Esophagus muscularis mucosa (tissue), 4 donors: ENCODE data around the gene GALNT13. TPM values are rescaled to one million over a fixed set of nuclear protein-coding genes. Genes with fewer than 3 reads are reported as not detected.
"Not testable (repeated sequence)": the region's sequence is repeated elsewhere in the genome, so short reads cannot be mapped to it uniquely, and the experiment has no call there.

Experiments
- DNase-seq: peaks from one replicate; pipeline ENCODE4 v3.0.0-alpha.2; 2017; ENCODE audit errors: extremely low spot score
- H3K27ac ChIP-seq, 4 donors: fragments of 200-600 bp; sonication (generic); replicated peaks in 1 of 4; 1 replicate in 3 of 4; 2 replicates in 1 of 4; pipeline ENCODE4 v1.5.1; 2016 to 2019; ENCODE audit warnings: mild to moderate bottlenecking in 1 of 4
- H3K27me3 ChIP-seq, 4 donors: fragments of 200-600 bp; sonication (generic); one replicate each; pipeline versions ENCODE4 v1.5.1 to v1.6.0; 2016 to 2019
- H3K36me3 ChIP-seq, 4 donors: fragments of 200-600 bp; sonication (generic); one replicate each; pipeline ENCODE4 v1.5.1; 2016 to 2019
- H3K4me1 ChIP-seq, 4 donors: fragments of 200-600 bp; sonication (generic); one replicate each; pipeline ENCODE4 v1.5.1; 2016 to 2019
- H3K4me3 ChIP-seq, 4 donors: fragments of 200-600 bp; sonication (generic); 1 replicate in 2 of 4; 2 replicates in 2 of 4; pipeline ENCODE4 v1.5.1; 2016 to 2019; ENCODE audit warnings: mild to moderate bottlenecking in 4 of 4, moderate library complexity in 1 of 4
- H3K9me3 ChIP-seq, 4 donors: fragments of 200-600 bp; sonication (generic); 1 replicate in 3 of 4; 2 replicates in 1 of 4; pipeline ENCODE4 v1.5.1; 2016 to 2019
- CTCF ChIP-seq, 3 experiments: fragments of 200-600 bp in 2 of 3; fragments of 450-650 bp in 1 of 3; sonication (generic) in 2 of 3; IDR thresholded peaks; one replicate each; pipeline ENCODE4 v1.5.1; 2017 to 2019; ENCODE audit warnings: antibody characterized with exemption in 3 of 3, mild to moderate bottlenecking in 2 of 3, moderate library complexity in 1 of 3
- EP300 ChIP-seq: sonication (generic); formaldehyde crosslinking; IDR thresholded peaks from one replicate; pipeline ENCODE4 v1.6.1; 2017; ENCODE audit warnings: antibody characterized with exemption
- POLR2A ChIP-seq: fragments of 450-650 bp; IDR thresholded peaks from one replicate; pipeline ENCODE4 v1.6.1; 2017; ENCODE audit warnings: antibody characterized with exemption, moderate library complexity, mild to moderate bottlenecking, low read depth
- POLR2AphosphoS5 ChIP-seq, 2 donors: sonication (generic); formaldehyde crosslinking; IDR thresholded peaks; one replicate each; pipeline ENCODE4 v1.6.1; 2017; ENCODE audit warnings: antibody characterized with exemption in 2 of 2
- WGBS: methylation state at CpG from one replicate; pipeline ENCODE4 v1.1.5; 2018; 5-methylcytosine and 5-hydroxymethylcytosine counted together
- intact Hi-C: fragments of 100-400 bp; cut with DNase I; formaldehyde crosslinking; loops from one replicate; pipeline ENCODE4 v1.15.1; 2023
- total RNA-seq, 4 donors: library from RNA; depleted of rRNA; stranded (reverse); fragments of >200 nt; gene quantifications; one replicate each; pipeline versions ENCODE4 v1.1.0 to v1.2.1, GENCODE V29; 2016

GALNT13 gene
- total RNA-seq, 4 donors from 2014 or later = 0.34 to 0.50 (median 0.40) TPM

DNA sequence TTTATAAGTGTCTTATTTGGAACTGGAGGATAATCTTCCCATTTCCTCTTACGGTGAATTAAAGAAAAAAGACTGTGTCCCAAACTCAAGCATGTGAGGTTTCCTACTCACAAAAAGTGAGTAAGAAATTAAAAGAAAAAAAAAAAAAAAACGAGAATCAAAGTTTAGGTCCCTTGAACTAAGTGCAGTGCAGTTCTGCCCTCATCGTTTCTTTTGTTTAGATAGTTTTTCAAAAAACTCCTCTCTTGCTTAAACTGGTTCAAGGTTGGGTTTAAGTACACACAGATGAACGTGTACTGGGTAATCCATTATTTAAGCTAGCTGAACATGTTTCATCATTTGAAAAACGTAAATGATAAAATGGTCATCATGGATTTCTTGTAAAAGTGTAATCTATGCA is 590.9 kb downstream of the GALNT13 start:
- Histone ChIP-seq H3K27me3 (no peaks in the 10 kb centered on the region), H3K36me3 (no peaks in the 10 kb centered on the region), H3K4me1 (no peaks in the 10 kb centered on the region), H3K4me3 (no peak overlapping the region), H3K27ac (no peak overlapping the region), H3K9me3 (no peaks in the 10 kb centered on the region)
- TF ChIP-seq POLR2A = no peak
- TF ChIP-seq CTCF (IDR thresholded peaks at IDR 0.05) = no peak
- TF ChIP-seq POLR2AphosphoS5 (IDR thresholded peaks at IDR 0.05) = no peak
- no peak for TF ChIP-seq EP300
- DNase-seq = no peak
- intact Hi-C loops = no loop called here
- 84% methylated on average over 5 of the region's 5 CpGs for WGBS

- Histone ChIP-seq H3K4me3 (no peak overlapping the region), H3K27ac (no peak overlapping the region), H3K9me3 (no peaks in the 10 kb centered on the region), H3K4me1 (no peaks in the 10 kb centered on the region), H3K36me3 (no peaks in the 10 kb centered on the region), H3K27me3 (no peaks in the 10 kb centered on the region)
- no peak for TF ChIP-seq EP300
- TF ChIP-seq POLR2A = no peak
- no peak for TF ChIP-seq POLR2AphosphoS5 (IDR thresholded peaks at IDR 0.05)
- TF ChIP-seq CTCF (IDR thresholded peaks at IDR 0.05) = no peak
- WGBS = 87% methylated on average over 4 of the region's 4 CpGs
- intact Hi-C loops = no loop called here
- no peak for DNase-seq
Measured at GRCh38 chr2:154466226-154466625, 594.5 kb downstream of the GALNT13 start.

GRCh38 chr2:154470376-154470775 is 598.7 kb downstream of the GALNT13 start:
- H3K27me3 ChIP-seq = no peaks in the 10 kb centered on the region
- H3K27ac ChIP-seq = no peak overlapping the region
- H3K9me3 ChIP-seq = no peaks in the 10 kb centered on the region
- H3K4me3 ChIP-seq = no peak overlapping the region
- no peaks in the 10 kb centered on the region for H3K36me3 ChIP-seq
- 90% methylated on average over 2 of the region's 2 CpGs for WGBS
- no peak for TF ChIP-seq EP300
- TF ChIP-seq POLR2AphosphoS5 (IDR thresholded peaks at IDR 0.05) = no peak
- TF ChIP-seq CTCF (IDR thresholded peaks at IDR 0.05) = no peak
- H3K4me1 ChIP-seq = no peaks in the 10 kb centered on the region
- intact Hi-C loops = no loop called here
- DNase-seq = no peak

GRCh38 chr2:154471492-154471891 is 599.8 kb downstream of the GALNT13 start:
- H3K27me3 ChIP-seq, intact Hi-C loops, DNase-seq, H3K27ac ChIP-seq, H3K9me3 ChIP-seq, H3K36me3 ChIP-seq, H3K4me3 ChIP-seq, H3K4me1 ChIP-seq: not testable (repeated sequence)
- 92% methylated on average over 4 of the region's 4 CpGs for WGBS

DNA sequence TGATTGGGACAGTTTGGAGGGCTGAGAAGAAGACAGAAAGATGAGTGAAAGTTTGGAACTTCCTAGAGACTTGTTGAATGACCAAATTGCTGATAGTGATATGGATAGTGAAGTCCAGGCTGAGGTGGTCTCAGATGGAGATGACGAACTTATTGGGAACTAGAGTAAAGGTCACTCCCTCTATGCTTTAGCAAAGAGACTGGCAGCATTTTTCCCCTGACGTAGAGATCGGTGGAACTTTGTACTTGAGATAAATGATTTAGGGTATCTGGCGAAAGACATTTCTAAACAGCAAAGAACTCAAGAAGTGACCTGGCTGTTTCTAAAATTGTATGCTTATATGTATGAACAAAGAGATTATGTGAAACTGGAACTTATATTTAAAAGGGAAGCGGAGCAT is 605.6 kb downstream of the GALNT13 start:
- intact Hi-C loops = no loop called here
- WGBS = 91% methylated on average over 5 of the region's 5 CpGs
- no peak for TF ChIP-seq POLR2A
- no peak for TF ChIP-seq CTCF (IDR thresholded peaks at IDR 0.05)
- TF ChIP-seq EP300 = no peak
- TF ChIP-seq POLR2AphosphoS5 (IDR thresholded peaks at IDR 0.05) = no peak
- Histone ChIP-seq H3K4me3 (no peak overlapping the region), H3K36me3 (no peaks in the 10 kb centered on the region), H3K27me3 (no peaks in the 10 kb centered on the region), H3K9me3 (no peaks in the 10 kb centered on the region), H3K27ac (no peak overlapping the region), H3K4me1 (no peaks in the 10 kb centered on the region)
- DNase-seq = no peak
